ENCODE data around the gene CYP27C1. TPM values are rescaled to one million over a fixed set of nuclear protein-coding genes. Genes with fewer than 3 reads are reported as not detected.

Gene CYP27C1
- total and polyA plus RNA-seq, 9 of the 15 experiments (the other 6 are each of a cell fraction or from before 2014, with no cell fraction given) = not detected

DNA sequence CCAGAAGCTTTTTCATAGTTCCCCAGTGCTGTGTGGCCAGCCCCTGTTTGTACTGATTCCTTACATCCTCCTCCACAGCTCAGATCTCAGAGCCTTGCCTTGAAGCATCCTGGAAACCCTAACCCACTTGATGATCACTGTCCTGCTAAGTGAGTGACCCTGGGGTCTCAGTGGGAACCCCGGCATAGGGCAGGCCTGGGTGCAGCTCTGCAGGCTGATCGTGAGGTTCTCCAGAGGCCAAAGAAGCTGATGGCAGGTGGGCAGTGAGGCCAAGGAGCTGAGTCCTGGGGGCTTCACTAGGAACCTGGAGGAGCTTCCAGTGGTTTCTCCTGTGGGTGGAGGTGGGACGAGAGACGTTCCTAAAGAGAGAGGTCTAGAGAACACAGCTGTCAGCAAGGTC, 65.7 kb downstream of the CYP27C1 start:
- in situ Hi-C loops (cut with MboI) = no loop called here
- no peak overlapping the region for H3K9ac ChIP-seq (ENCODE audit: insufficient read depth in 1 of 2, low read depth in 2 of 2, low read length in 2 of 2)
- FAIRE-seq = no peak
- no peaks in the 10 kb centered on the region for H4K20me1 ChIP-seq (replicated peaks; ENCODE audit: control insufficient read depth, insufficient read depth, low read length)
- no peak overlapping the region for H3K4me2 ChIP-seq (ENCODE audit: insufficient read depth, low read length)
- no peaks in the 10 kb centered on the region for H3K36me3 ChIP-seq (ENCODE audit: control insufficient read depth, insufficient read depth, low read length)
- no peaks in the 10 kb centered on the region for H3K4me1 ChIP-seq (replicated peaks in 1 of 2; ENCODE audit: control insufficient read depth in 2 of 2, insufficient read depth in 2 of 2, low read length in 2 of 2)
- H3K79me2 ChIP-seq (ENCODE audit: control insufficient read depth, insufficient read depth, low read length) = no peaks in the 10 kb centered on the region
- 0% methylated on average over 4 of the region's 4 CpGs for WGBS (ENCODE audit: insufficient coverage, low coverage, missing lambda C conversion rate)
- H2AFZ ChIP-seq (ENCODE audit: low read depth, low read length) = no peak overlapping the region
- no peaks in the 10 kb centered on the region for H3K9me1 ChIP-seq (ENCODE audit: control insufficient read depth, insufficient read depth, low read length)
- CTCF ChIA-PET (ENCODE audit: low intra/inter-chr PET ratio) = no interaction called here
- intact Hi-C loops (cut with micrococcal nuclease) = no loop called here
- no peaks in the 10 kb centered on the region for H3K9me3 ChIP-seq (replicated peaks; ENCODE audit: control insufficient read depth, insufficient read depth, low read depth, low read length)
- no peak for ATAC-seq
- POLR2A ChIA-PET = interaction anchor here (0.6 kb wide), 1 partner anchor 76 kb away, joined by 3 read pairs; no protein-coding TSS in a partner anchor
- H3K4me3 ChIP-seq = no peak overlapping the region
- BruUV-seq (replicated peaks) = no TSS peak
- no peak for DNase-seq (ENCODE audit: extremely low read depth in 1 of 4, low spot score in 3 of 4)
- H3K27ac ChIP-seq (ENCODE audit: extremely low read depth, low read depth, low read length) = no peak overlapping the region
- H3K27me3 ChIP-seq (ENCODE audit: control insufficient read depth in 2 of 2, insufficient read depth in 2 of 2, low read length in 2 of 2) = peaks cover 2 to 38% of the 10 kb centered on the region in 2 experiments; a peak in 4 of 5 replicates
- TF ChIP-seq CBFB (CRISPR knock-in tag; IDR thresholded peaks at IDR 0.05) (no peak), BRD9 (IDR thresholded peaks at IDR 0.05; ENCODE audit: low read depth, partially characterized antibody) (no peak), FOXJ2 (tag; IDR thresholded peaks at IDR 0.05) (no peak), CREB3 (tag; conservative IDR thresholded peaks at IDR 0.05; ENCODE audit: low read depth) (no peak), ELF4 (CRISPR knock-in tag; IDR thresholded peaks at IDR 0.05) (no peak), ZFPM2 (CRISPR knock-in tag; IDR thresholded peaks at IDR 0.05) (no peak), ZNF431 (CRISPR knock-in tag; IDR thresholded peaks at IDR 0.05) (no peak), ZNF444 (CRISPR knock-in tag; IDR thresholded peaks at IDR 0.05) (no peak), FOXM1 (IDR thresholded peaks at IDR 0.05; ENCODE audit: low read depth) (no peak), FOXM1 (CRISPR knock-in tag; IDR thresholded peaks at IDR 0.05; ENCODE audit: low read depth) (no peak), GTF2E2 (tag; IDR thresholded peaks at IDR 0.05) (no peak), ZNF76 (CRISPR knock-in tag; IDR thresholded peaks at IDR 0.05; ENCODE audit: borderline replicate concordance) (no peak), ZC3H11A (IDR thresholded peaks at IDR 0.05; ENCODE audit: low read depth, low read length) (no peak), RFX7 (CRISPR knock-in tag; IDR thresholded peaks at IDR 0.05) (no peak), ZBTB49 (CRISPR knock-in tag; IDR thresholded peaks at IDR 0.05; ENCODE audit: borderline replicate concordance) (no peak)
- TF ChIP-seq, protein P1, sequence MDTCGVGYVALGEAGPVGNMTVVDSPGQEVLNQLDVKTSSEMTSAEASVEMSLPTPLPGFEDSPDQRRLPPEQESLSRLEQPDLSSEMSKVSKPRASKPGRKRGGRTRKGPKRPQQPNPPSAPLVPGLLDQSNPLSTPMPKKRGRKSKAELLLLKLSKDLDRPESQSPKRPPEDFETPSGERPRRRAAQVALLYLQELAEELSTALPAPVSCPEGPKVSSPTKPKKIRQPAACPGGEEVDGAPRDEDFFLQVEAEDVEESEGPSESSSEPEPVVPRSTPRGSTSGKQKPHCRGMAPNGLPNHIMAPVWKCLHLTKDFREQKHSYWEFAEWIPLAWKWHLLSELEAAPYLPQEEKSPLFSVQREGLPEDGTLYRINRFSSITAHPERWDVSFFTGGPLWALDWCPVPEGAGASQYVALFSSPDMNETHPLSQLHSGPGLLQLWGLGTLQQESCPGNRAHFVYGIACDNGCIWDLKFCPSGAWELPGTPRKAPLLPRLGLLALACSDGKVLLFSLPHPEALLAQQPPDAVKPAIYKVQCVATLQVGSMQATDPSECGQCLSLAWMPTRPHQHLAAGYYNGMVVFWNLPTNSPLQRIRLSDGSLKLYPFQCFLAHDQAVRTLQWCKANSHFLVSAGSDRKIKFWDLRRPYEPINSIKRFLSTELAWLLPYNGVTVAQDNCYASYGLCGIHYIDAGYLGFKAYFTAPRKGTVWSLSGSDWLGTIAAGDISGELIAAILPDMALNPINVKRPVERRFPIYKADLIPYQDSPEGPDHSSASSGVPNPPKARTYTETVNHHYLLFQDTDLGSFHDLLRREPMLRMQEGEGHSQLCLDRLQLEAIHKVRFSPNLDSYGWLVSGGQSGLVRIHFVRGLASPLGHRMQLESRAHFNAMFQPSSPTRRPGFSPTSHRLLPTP (IDR thresholded peaks at IDR 0.05; ENCODE audit: borderline replicate concordance, extremely low read depth, insufficient read length) = no peak
